ENCODE data around the gene EPB41L4B. TPM values are rescaled to one million over a fixed set of nuclear protein-coding genes. Genes with fewer than 3 reads are reported as not detected.
A peak's percentile ranks its signal among the peaks of the same experiment; 100 is the strongest.
"Not testable (repeated sequence)": the region's sequence is repeated elsewhere in the genome, so short reads cannot be mapped to it uniquely, and the experiment has no call there.

EPB41L4B gene
- total RNA-seq, 3 donors from 2014 or later: 0.11 to 0.33 (median 0.24) TPM

GRCh38 chr9:109224751-109225150, 96.1 kb downstream of the EPB41L4B start:
- ATAC-seq (no peak), DNase-seq (no peak)
- Mint-ChIP-seq H3K36me3 (ENCODE audit: insufficient read depth) (no peaks in the 10 kb centered on the region), H3K4me3 (no peak overlapping the region), H3K4me1 (ENCODE audit: low read depth) (no peaks in the 10 kb centered on the region), H3K27me3 (ENCODE audit: low read depth) (peaks cover 3% of the 10 kb centered on the region), H3K9me3 (no peaks in the 10 kb centered on the region)

GRCh38 chr9:109218242-109218641, 102.6 kb downstream of the EPB41L4B start:
- ATAC-seq; H3K9me3 Mint-ChIP-seq; H3K4me1 Mint-ChIP-seq (ENCODE audit: low read depth); DNase-seq; H3K4me3 Mint-ChIP-seq; H3K36me3 Mint-ChIP-seq (ENCODE audit: insufficient read depth): not testable (repeated sequence)
- H3K27me3 Mint-ChIP-seq (ENCODE audit: low read depth): peaks cover 16% of the 10 kb centered on the region

- Mint-ChIP-seq H3K36me3 (ENCODE audit: insufficient read depth) (no peaks in the 10 kb centered on the region), H3K4me3 (no peak overlapping the region), H3K9me3 (no peaks in the 10 kb centered on the region), H3K27me3 (ENCODE audit: low read depth) (peaks cover 28% of the 10 kb centered on the region), H3K4me1 (ENCODE audit: low read depth) (no peaks in the 10 kb centered on the region)
- DNase-seq (no peak), ATAC-seq (no peak)
These were observed 106.4 kb downstream of the EPB41L4B start for GRCh38 chr9:109214414-109214813.

GRCh38 chr9:109213285-109214121, 107.4 kb downstream of the EPB41L4B start:
- no peaks in the 10 kb centered on the region for H3K9me3 Mint-ChIP-seq
- H3K4me3 Mint-ChIP-seq: no peak overlapping the region
- no peaks in the 10 kb centered on the region for H3K36me3 Mint-ChIP-seq (ENCODE audit: insufficient read depth)
- peaks cover 24% of the 10 kb centered on the region for H3K27me3 Mint-ChIP-seq (ENCODE audit: low read depth)
- no peaks in the 10 kb centered on the region for H3K4me1 Mint-ChIP-seq (ENCODE audit: low read depth)
- no peak for ATAC-seq
- DNase-seq: no peak

- Mint-ChIP-seq H3K4me3 (no peak overlapping the region), H3K27me3 (ENCODE audit: low read depth) (peaks cover 24% of the 10 kb centered on the region), H3K4me1 (ENCODE audit: low read depth) (no peaks in the 10 kb centered on the region), H3K36me3 (ENCODE audit: insufficient read depth) (no peaks in the 10 kb centered on the region), H3K9me3 (no peaks in the 10 kb centered on the region)
- ATAC-seq: no peak
- no peak for DNase-seq
These were observed 108.1 kb downstream of the EPB41L4B start for GRCh38 chr9:109212768-109213167.

GRCh38 chr9:109206670-109207069, 114.2 kb downstream of the EPB41L4B start:
- ATAC-seq: no peak
- no peaks in the 10 kb centered on the region for H3K36me3 Mint-ChIP-seq (ENCODE audit: insufficient read depth)
- DNase-seq: no peak
- H3K4me3 Mint-ChIP-seq: no peak overlapping the region
- no peaks in the 10 kb centered on the region for H3K9me3 Mint-ChIP-seq
- no peaks in the 10 kb centered on the region for H3K4me1 Mint-ChIP-seq (ENCODE audit: low read depth)
- peaks cover 14% of the 10 kb centered on the region for H3K27me3 Mint-ChIP-seq (ENCODE audit: low read depth)

- ATAC-seq: no peak
- H3K27me3 Mint-ChIP-seq (ENCODE audit: low read depth): peaks cover 11% of the 10 kb centered on the region
- no peaks in the 10 kb centered on the region for H3K4me1 Mint-ChIP-seq (ENCODE audit: low read depth)
- no peaks in the 10 kb centered on the region for H3K36me3 Mint-ChIP-seq (ENCODE audit: insufficient read depth)
- no peaks in the 10 kb centered on the region for H3K9me3 Mint-ChIP-seq
- no peak overlapping the region for H3K4me3 Mint-ChIP-seq
- no peak for DNase-seq
These were observed 115.3 kb downstream of the EPB41L4B start for GRCh38 chr9:109205526-109205925.

GRCh38 chr9:109203761-109204360, 117.0 kb downstream of the EPB41L4B start:
- ATAC-seq: no peak
- peaks cover 9% of the 10 kb centered on the region for H3K27me3 Mint-ChIP-seq (ENCODE audit: low read depth)
- H3K36me3 Mint-ChIP-seq (ENCODE audit: insufficient read depth): no peaks in the 10 kb centered on the region
- H3K4me1 Mint-ChIP-seq (ENCODE audit: low read depth): no peaks in the 10 kb centered on the region
- DNase-seq: no peak
- H3K9me3 Mint-ChIP-seq: no peaks in the 10 kb centered on the region
- H3K4me3 Mint-ChIP-seq: no peak overlapping the region

GRCh38 chr9:109199676-109200075, 121.2 kb downstream of the EPB41L4B start:
- Mint-ChIP-seq H3K4me1 (ENCODE audit: low read depth) (no peaks in the 10 kb centered on the region), H3K4me3 (no peak overlapping the region), H3K27me3 (ENCODE audit: low read depth) (peaks cover 3% of the 10 kb centered on the region), H3K9me3 (no peaks in the 10 kb centered on the region), H3K36me3 (ENCODE audit: insufficient read depth) (no peaks in the 10 kb centered on the region)
- DNase-seq (no peak), ATAC-seq (no peak)

GRCh38 chr9:109198736-109199382, 122.0 kb downstream of the EPB41L4B start:
- H3K27me3 Mint-ChIP-seq (ENCODE audit: low read depth): peaks cover 3% of the 10 kb centered on the region
- no peaks in the 10 kb centered on the region for H3K36me3 Mint-ChIP-seq (ENCODE audit: insufficient read depth)
- peak in 1 of 2 donors; percentile 30 for ATAC-seq
- no peaks in the 10 kb centered on the region for H3K9me3 Mint-ChIP-seq
- no peak for DNase-seq
- no peaks in the 10 kb centered on the region for H3K4me1 Mint-ChIP-seq (ENCODE audit: low read depth)
- H3K4me3 Mint-ChIP-seq: no peak overlapping the region

- no peak for DNase-seq
- no peak for ATAC-seq
These were observed 126.8 kb downstream of the EPB41L4B start for GRCh38 chr9:109193974-109194556.

GRCh38 chr9:109192732-109193361, 128.0 kb downstream of the EPB41L4B start:
- Mint-ChIP-seq H3K36me3 (ENCODE audit: insufficient read depth) (no peaks in the 10 kb centered on the region), H3K27me3 (ENCODE audit: low read depth) (peaks cover 5% of the 10 kb centered on the region), H3K9me3 (no peaks in the 10 kb centered on the region), H3K4me3 (no peak overlapping the region), H3K4me1 (ENCODE audit: low read depth) (no peaks in the 10 kb centered on the region)
- DNase-seq: no peak
- no peak for ATAC-seq

More at GRCh38 chr9:109193974-109194556, 126.8 kb downstream of the EPB41L4B start:
- Mint-ChIP-seq H3K4me3 (no peak overlapping the region), H3K27me3 (ENCODE audit: low read depth) (peaks cover 5% of the 10 kb centered on the region), H3K9me3 (no peaks in the 10 kb centered on the region), H3K36me3 (ENCODE audit: insufficient read depth) (no peaks in the 10 kb centered on the region), H3K4me1 (ENCODE audit: low read depth) (no peaks in the 10 kb centered on the region)

- H3K27me3 Mint-ChIP-seq (ENCODE audit: low read depth): peaks cover 2% of the 10 kb centered on the region
- DNase-seq (no peak), ATAC-seq (no peak)
- H3K4me3 Mint-ChIP-seq: no peak overlapping the region
- H3K36me3 Mint-ChIP-seq (ENCODE audit: insufficient read depth): no peaks in the 10 kb centered on the region
- no peaks in the 10 kb centered on the region for H3K9me3 Mint-ChIP-seq
- no peaks in the 10 kb centered on the region for H3K4me1 Mint-ChIP-seq (ENCODE audit: low read depth)
These were observed 129.1 kb downstream of the EPB41L4B start for GRCh38 chr9:109191746-109192145.

GRCh38 chr9:109190151-109190550, 130.7 kb downstream of the EPB41L4B start:
- no peak overlapping the region for H3K4me3 Mint-ChIP-seq
- H3K27me3 Mint-ChIP-seq (ENCODE audit: low read depth): peaks cover 2% of the 10 kb centered on the region
- H3K9me3 Mint-ChIP-seq: no peaks in the 10 kb centered on the region
- DNase-seq: no peak
- no peak for ATAC-seq
- no peaks in the 10 kb centered on the region for H3K36me3 Mint-ChIP-seq (ENCODE audit: insufficient read depth)
- no peaks in the 10 kb centered on the region for H3K4me1 Mint-ChIP-seq (ENCODE audit: low read depth)
